Right kidney (tissue), 1 donor: ENCODE results near the gene SCAMP4.

Experiments
- DNase-seq: peaks from one replicate; pipeline ENCODE4 v3.0.0-alpha.2; 2016

SCAMP4 gene

GRCh38 chr19:1938071-1938470 is 32.9 kb downstream of the SCAMP4 start:
- no peak for DNase-seq

- DNase-seq = no peak
Measured at GRCh38 chr19:1941146-1942077, 36.2 kb downstream of the SCAMP4 start, which contains the start of gene CSNK1G2. CSNK1G2 (plus strand) TSS chr19:1941172; CDS start chr19:1969773, 28,601 bp downstream.

- DNase-seq = peak; percentile 81
Measured at GRCh38 chr19:1942078-1942933, 37.1 kb downstream of the SCAMP4 start.

- peak; percentile 27 for DNase-seq
Measured at GRCh38 chr19:1942934-1943555, 37.8 kb downstream of the SCAMP4 start.

GRCh38 chr19:1943661-1944087 is 38.5 kb downstream of the SCAMP4 start:
- DNase-seq = no peak

GRCh38 chr19:1944088-1944915 is 39.1 kb downstream of the SCAMP4 start:
- DNase-seq = no peak

- no peak for DNase-seq
Measured at GRCh38 chr19:1944916-1945561, 39.8 kb downstream of the SCAMP4 start.

GRCh38 chr19:1945899-1946298 is 40.7 kb downstream of the SCAMP4 start:
- peak; percentile 43 for DNase-seq

GRCh38 chr19:1947651-1948209 is 42.5 kb downstream of the SCAMP4 start:
- no peak for DNase-seq

- DNase-seq = no peak
Measured at GRCh38 chr19:1949304-1950101, 44.3 kb downstream of the SCAMP4 start.

GRCh38 chr19:1950640-1951039 is 45.4 kb downstream of the SCAMP4 start:
- no peak for DNase-seq

GRCh38 chr19:1952635-1953034 is 47.4 kb downstream of the SCAMP4 start:
- DNase-seq = no peak

- DNase-seq = no peak
Measured at GRCh38 chr19:1953037-1953436, 47.8 kb downstream of the SCAMP4 start.

- DNase-seq = no peak
Measured at GRCh38 chr19:1953441-1954094, 48.4 kb downstream of the SCAMP4 start.

- DNase-seq = no peak
Measured at GRCh38 chr19:1954532-1954933, 49.3 kb downstream of the SCAMP4 start.

- DNase-seq = no peak
Measured at GRCh38 chr19:1955171-1956121, 50.2 kb downstream of the SCAMP4 start.

- DNase-seq = no peak
Measured at GRCh38 chr19:1956122-1956494, 50.9 kb downstream of the SCAMP4 start.

- no peak for DNase-seq
Measured at GRCh38 chr19:1956868-1957492, 51.8 kb downstream of the SCAMP4 start.
